ENCODE data around the gene CSF3R.

The CSF3R gene

GRCh38 chr1:36522461-36523229 is 39.9 kb upstream of the CSF3R start:
- 91% methylated on average over 12 of the region's 12 CpGs for WGBS
- Histone ChIP-seq H3K4me3 (ENCODE audit: low read length) (no peak overlapping the region), H3K9ac (ENCODE audit: low read depth, low read length) (no peak overlapping the region), H3K27ac (ENCODE audit: low read depth, low read length) (no peak overlapping the region), H3K4me1 (ENCODE audit: insufficient read depth, low read length) (peaks cover 7% of the 10 kb centered on the region; the same call in 1 of the 2 replicates), H3K27me3 (ENCODE audit: insufficient read depth, low read length) (no peaks in the 10 kb centered on the region), H3K9me3 (ENCODE audit: insufficient read depth, low read depth, low read length) (no peaks in the 10 kb centered on the region), H3K36me3 (ENCODE audit: insufficient read depth, low read length) (no peaks in the 10 kb centered on the region)

DNA sequence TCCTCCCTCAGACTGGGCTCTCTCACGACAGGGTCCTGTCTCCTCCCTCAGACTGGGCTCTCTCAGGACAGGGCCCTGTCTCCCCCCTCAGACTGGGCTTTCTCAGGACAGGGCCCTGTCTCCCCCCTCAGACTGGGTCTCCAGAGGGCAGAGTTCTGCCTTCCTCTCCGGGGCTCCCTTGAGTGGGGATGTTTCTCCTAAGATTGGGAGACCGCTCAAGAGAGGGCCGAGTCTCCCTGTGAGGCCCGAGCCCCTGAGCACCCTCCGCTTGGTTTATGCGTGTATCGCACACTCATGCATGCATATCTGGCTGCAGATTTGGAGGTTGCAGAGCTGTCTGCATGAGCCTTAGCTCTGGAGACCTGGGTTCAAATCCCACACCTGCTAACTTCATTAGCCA is 39.3 kb upstream of the CSF3R start:
- Histone ChIP-seq H3K36me3 (ENCODE audit: insufficient read depth, low read length) (no peaks in the 10 kb centered on the region), H3K9me3 (ENCODE audit: insufficient read depth, low read depth, low read length) (no peaks in the 10 kb centered on the region), H3K9ac (ENCODE audit: low read depth, low read length) (no peak overlapping the region), H3K4me3 (ENCODE audit: low read length) (no peak overlapping the region), H3K27me3 (ENCODE audit: insufficient read depth, low read length) (no peaks in the 10 kb centered on the region), H3K4me1 (ENCODE audit: insufficient read depth, low read length) (peaks cover 7% of the 10 kb centered on the region; the same call in 1 of the 2 replicates), H3K27ac (ENCODE audit: low read depth, low read length) (no peak overlapping the region)
- 93% methylated on average over 8 of the region's 8 CpGs for WGBS

DNA sequence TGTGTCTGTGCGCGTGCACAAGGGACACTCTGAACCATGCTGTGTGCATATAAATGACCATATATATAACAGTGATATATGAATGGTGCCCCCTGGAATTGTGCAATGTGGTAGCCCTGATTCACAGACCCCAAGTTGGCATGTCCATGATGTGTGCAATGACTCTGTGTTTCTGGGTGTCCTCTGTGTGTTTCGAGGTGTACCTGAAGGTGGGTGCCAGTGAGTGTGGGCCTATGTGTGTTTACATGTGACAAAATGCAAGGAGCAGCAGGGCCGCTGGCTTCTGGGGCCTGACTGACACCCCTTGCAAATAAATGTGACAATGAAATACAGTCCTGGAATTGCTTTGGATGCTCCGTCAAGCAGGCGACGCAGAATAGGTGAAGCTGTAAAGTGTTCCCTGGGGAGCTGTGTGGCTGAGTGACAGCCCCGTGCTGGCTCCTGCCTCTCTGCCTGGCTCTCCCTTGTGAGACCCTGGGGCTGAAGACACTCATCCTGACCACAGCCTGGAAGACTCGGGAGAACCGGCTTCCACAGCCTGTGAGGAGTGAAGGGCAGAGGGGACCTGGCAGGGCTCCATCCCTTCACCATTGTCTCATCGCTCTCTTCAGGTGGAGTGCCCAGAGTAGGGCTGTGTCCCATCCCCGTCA is 38.2 kb upstream of the CSF3R start:
- H3K9ac ChIP-seq (ENCODE audit: low read depth, low read length), result no peak overlapping the region
- H3K4me1 ChIP-seq (ENCODE audit: insufficient read depth, low read length), result peaks cover 7% of the 10 kb centered on the region; the same call in 1 of the 2 replicates
- no peaks in the 10 kb centered on the region for H3K9me3 ChIP-seq (ENCODE audit: insufficient read depth, low read depth, low read length)
- no peak overlapping the region for H3K27ac ChIP-seq (ENCODE audit: low read depth, low read length)
- H3K4me3 ChIP-seq (ENCODE audit: low read length), result no peak overlapping the region
- 78% methylated on average over 12 of the region's 12 CpGs for WGBS
- H3K27me3 ChIP-seq (ENCODE audit: insufficient read depth, low read length), result no peaks in the 10 kb centered on the region
- H3K36me3 ChIP-seq (ENCODE audit: insufficient read depth, low read length), result no peaks in the 10 kb centered on the region

- no peaks in the 10 kb centered on the region for H3K36me3 ChIP-seq (ENCODE audit: insufficient read depth, low read length)
- no peaks in the 10 kb centered on the region for H3K9me3 ChIP-seq (ENCODE audit: insufficient read depth, low read depth, low read length)
- peaks cover 7% of the 10 kb centered on the region; the same call in 1 of the 2 replicates for H3K4me1 ChIP-seq (ENCODE audit: insufficient read depth, low read length)
- H3K9ac ChIP-seq (ENCODE audit: low read depth, low read length), result no peak overlapping the region
- H3K27ac ChIP-seq (ENCODE audit: low read depth, low read length), result no peak overlapping the region
- H3K4me3 ChIP-seq (ENCODE audit: low read length), result no peak overlapping the region
- H3K27me3 ChIP-seq (ENCODE audit: insufficient read depth, low read length), result no peaks in the 10 kb centered on the region
- 73% methylated on average over 8 of the region's 8 CpGs for WGBS
These were observed 37.3 kb upstream of the CSF3R start for GRCh38 chr1:36520056-36520455.

- no peak overlapping the region for H3K9ac ChIP-seq (ENCODE audit: low read depth, low read length)
- H3K27ac ChIP-seq (ENCODE audit: low read depth, low read length), result no peak overlapping the region
- no peaks in the 10 kb centered on the region for H3K9me3 ChIP-seq (ENCODE audit: insufficient read depth, low read depth, low read length)
- H3K4me3 ChIP-seq (ENCODE audit: low read length), result no peak overlapping the region
- 90% methylated on average over 15 of the region's 16 CpGs for WGBS
- H3K4me1 ChIP-seq (ENCODE audit: insufficient read depth, low read length), result peaks cover 8% of the 10 kb centered on the region; the same call in 1 of the 2 replicates
- H3K27me3 ChIP-seq (ENCODE audit: insufficient read depth, low read length), result no peaks in the 10 kb centered on the region
- no peaks in the 10 kb centered on the region for H3K36me3 ChIP-seq (ENCODE audit: insufficient read depth, low read length)
These were observed 34.5 kb upstream of the CSF3R start for GRCh38 chr1:36517011-36517771.

- Histone ChIP-seq H3K9ac (ENCODE audit: low read depth, low read length) (no peak overlapping the region), H3K9me3 (ENCODE audit: insufficient read depth, low read depth, low read length) (no peaks in the 10 kb centered on the region), H3K27me3 (ENCODE audit: insufficient read depth, low read length) (no peaks in the 10 kb centered on the region), H3K27ac (ENCODE audit: low read depth, low read length) (no peak overlapping the region), H3K36me3 (ENCODE audit: insufficient read depth, low read length) (no peaks in the 10 kb centered on the region), H3K4me3 (ENCODE audit: low read length) (no peak overlapping the region), H3K4me1 (ENCODE audit: insufficient read depth, low read length) (peaks cover 8% of the 10 kb centered on the region; the same call in 1 of the 2 replicates)
- 65% methylated on average over 10 of the region's 10 CpGs for WGBS
These were observed 33.8 kb upstream of the CSF3R start for GRCh38 chr1:36516372-36517010.

GRCh38 chr1:36515315-36516138 is 32.8 kb upstream of the CSF3R start:
- H3K9me3 ChIP-seq (ENCODE audit: insufficient read depth, low read depth, low read length), result no peaks in the 10 kb centered on the region
- WGBS, result 90% methylated on average over 10 of the region's 10 CpGs
- H3K27me3 ChIP-seq (ENCODE audit: insufficient read depth, low read length), result no peaks in the 10 kb centered on the region
- no peak overlapping the region for H3K27ac ChIP-seq (ENCODE audit: low read depth, low read length)
- H3K4me3 ChIP-seq (ENCODE audit: low read length), result no peak overlapping the region
- no peak overlapping the region for H3K9ac ChIP-seq (ENCODE audit: low read depth, low read length)
- H3K36me3 ChIP-seq (ENCODE audit: insufficient read depth, low read length), result no peaks in the 10 kb centered on the region
- H3K4me1 ChIP-seq (ENCODE audit: insufficient read depth, low read length), result peaks cover 8% of the 10 kb centered on the region; the same call in 1 of the 2 replicates

DNA sequence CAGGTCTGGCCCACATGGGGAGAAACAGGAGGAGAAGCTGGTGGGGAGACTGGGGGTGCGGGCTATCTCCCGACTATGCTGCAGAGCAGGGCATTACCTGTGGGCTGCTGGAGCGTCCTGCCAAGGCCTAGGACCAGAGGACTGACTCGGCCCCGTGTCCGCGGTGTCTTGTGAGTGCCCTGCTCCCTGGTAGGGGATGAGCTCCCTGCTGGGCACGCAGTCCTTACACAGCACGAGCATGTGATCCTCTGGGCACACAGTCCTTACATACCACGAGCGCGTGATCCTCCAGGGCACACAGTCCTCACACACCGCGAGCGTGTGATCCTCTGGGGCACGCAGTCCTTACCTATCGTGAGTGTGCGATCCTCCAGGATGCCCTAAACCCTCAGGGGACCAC is 31.8 kb upstream of the CSF3R start:
- Histone ChIP-seq H3K9ac (ENCODE audit: low read depth, low read length) (no peak overlapping the region), H3K27me3 (ENCODE audit: insufficient read depth, low read length) (no peaks in the 10 kb centered on the region), H3K9me3 (ENCODE audit: insufficient read depth, low read depth, low read length) (no peaks in the 10 kb centered on the region), H3K36me3 (ENCODE audit: insufficient read depth, low read length) (no peaks in the 10 kb centered on the region), H3K27ac (ENCODE audit: low read depth, low read length) (no peak overlapping the region), H3K4me1 (ENCODE audit: insufficient read depth, low read length) (peaks cover 8% of the 10 kb centered on the region; the same call in 1 of the 2 replicates), H3K4me3 (ENCODE audit: low read length) (no peak overlapping the region)
- WGBS, result 90% methylated on average over 18 of the region's 18 CpGs

GRCh38 chr1:36513676-36514473 is 31.2 kb upstream of the CSF3R start:
- peaks cover 8% of the 10 kb centered on the region; the same call in 1 of the 2 replicates for H3K4me1 ChIP-seq (ENCODE audit: insufficient read depth, low read length)
- no peak overlapping the region for H3K27ac ChIP-seq (ENCODE audit: low read depth, low read length)
- no peaks in the 10 kb centered on the region for H3K27me3 ChIP-seq (ENCODE audit: insufficient read depth, low read length)
- H3K4me3 ChIP-seq (ENCODE audit: low read length), result no peak overlapping the region
- H3K9ac ChIP-seq (ENCODE audit: low read depth, low read length), result no peak overlapping the region
- WGBS, result 79% methylated on average over 12 of the region's 12 CpGs
- no peaks in the 10 kb centered on the region for H3K9me3 ChIP-seq (ENCODE audit: insufficient read depth, low read depth, low read length)
- no peaks in the 10 kb centered on the region for H3K36me3 ChIP-seq (ENCODE audit: insufficient read depth, low read length)

DNA sequence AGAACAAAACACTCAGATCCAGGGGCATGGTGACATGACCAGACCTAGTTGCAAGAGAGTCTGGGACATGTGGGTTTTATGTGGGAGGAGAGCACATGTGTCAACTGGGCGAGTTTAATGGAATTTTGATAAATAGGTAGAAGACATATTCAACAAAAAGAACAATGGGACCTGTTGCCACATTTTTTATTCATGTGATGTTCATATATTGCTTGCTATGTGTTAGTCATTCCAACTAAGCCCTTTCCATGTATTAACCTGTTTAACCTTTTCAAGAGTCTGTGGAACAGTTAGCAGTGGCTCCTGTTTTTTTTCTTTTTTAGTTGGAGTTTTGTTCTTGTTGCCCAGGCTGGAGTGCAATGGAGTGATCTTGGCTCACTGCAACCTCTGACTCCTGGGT is 30.1 kb upstream of the CSF3R start:
- 100% methylated on average over 1 of the region's 1 CpG for WGBS
- no peaks in the 10 kb centered on the region for H3K9me3 ChIP-seq (ENCODE audit: insufficient read depth, low read depth, low read length)
- no peaks in the 10 kb centered on the region for H3K36me3 ChIP-seq (ENCODE audit: insufficient read depth, low read length)
- H3K9ac ChIP-seq (ENCODE audit: low read depth, low read length), result no peak overlapping the region
- no peaks in the 10 kb centered on the region for H3K27me3 ChIP-seq (ENCODE audit: insufficient read depth, low read length)
- H3K4me1 ChIP-seq (ENCODE audit: insufficient read depth, low read length), result peaks cover 8% of the 10 kb centered on the region; the same call in 1 of the 2 replicates
- no peak overlapping the region for H3K27ac ChIP-seq (ENCODE audit: low read depth, low read length)
- no peak overlapping the region for H3K4me3 ChIP-seq (ENCODE audit: low read length)
